Measurements from ENCODE around the gene ZNF431.
"Not testable (repeated sequence)": the region's sequence is repeated elsewhere in the genome, so short reads cannot be mapped to it uniquely, and the experiment has no call there.

ZNF431 gene

GRCh38 chr19:21148681-21149080 lies 6.8 kb downstream of the ZNF431 start:
- DNase-seq = no peak

DNA sequence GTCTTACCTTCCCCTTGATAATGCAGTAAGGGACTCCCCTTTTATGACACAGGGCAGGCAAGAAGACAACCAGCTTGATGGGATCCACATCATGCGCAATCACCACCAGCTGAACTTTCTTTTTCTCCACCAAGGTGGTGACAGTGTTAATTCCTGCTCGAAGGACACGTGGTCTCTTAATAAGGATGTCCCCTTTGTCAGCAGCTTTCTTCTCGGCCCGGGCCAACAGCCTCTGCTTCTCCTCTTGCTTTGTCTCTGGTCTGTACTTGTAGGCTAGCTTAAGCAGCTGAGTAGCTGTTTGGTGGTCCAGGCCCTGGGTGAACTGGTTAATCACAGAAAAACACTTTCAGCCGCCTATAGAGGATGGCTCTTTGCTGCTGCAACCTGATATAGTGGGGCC lies 8.0 kb downstream of the ZNF431 start:
- no peak for DNase-seq

DNA sequence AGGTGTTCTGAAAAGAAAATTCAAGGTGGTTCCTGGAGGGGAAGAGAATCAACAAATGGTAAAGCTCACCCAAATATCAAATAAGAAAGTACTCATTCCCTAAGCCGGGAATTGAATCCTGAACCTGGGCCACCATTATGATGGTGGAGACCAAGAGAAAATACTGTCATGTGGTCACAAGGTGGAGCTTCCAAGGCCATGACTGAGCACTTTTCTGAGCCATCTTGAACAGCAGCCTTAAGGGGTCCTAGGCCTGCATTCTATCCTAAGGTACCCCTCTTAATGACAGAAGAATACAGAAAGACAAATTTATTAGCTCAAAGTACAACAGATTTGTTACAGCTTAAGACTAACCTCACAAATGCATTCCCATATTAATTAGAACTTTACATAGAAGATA lies 9.6 kb downstream of the ZNF431 start:
- no peak for DNase-seq

GRCh38 chr19:21158523-21159135 lies 16.8 kb downstream of the ZNF431 start:
- DNase-seq = no peak

DNA sequence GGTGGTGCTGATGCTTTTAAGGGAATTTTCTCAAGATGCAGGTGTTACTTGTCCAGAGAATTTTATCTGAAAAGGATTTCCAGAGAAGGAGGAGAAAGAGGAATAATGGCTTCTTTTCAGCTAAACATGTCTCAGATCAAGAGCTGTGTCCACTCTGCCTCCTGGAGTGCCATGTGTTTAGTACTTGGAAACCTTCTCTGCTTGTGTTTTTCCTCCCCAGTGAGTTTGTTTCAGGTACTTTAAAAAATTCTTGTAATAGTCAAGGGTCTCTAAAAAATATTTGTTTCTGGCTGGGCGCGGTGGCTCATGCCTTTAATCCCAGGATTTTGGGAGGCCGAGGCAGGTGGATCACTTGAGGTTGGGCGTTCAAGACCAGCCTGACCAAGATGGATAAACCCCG lies 22.7 kb downstream of the ZNF431 start:
- DNase-seq = no peak

GRCh38 chr19:21166436-21166835 lies 24.6 kb downstream of the ZNF431 start:
- no peak for DNase-seq

DNA sequence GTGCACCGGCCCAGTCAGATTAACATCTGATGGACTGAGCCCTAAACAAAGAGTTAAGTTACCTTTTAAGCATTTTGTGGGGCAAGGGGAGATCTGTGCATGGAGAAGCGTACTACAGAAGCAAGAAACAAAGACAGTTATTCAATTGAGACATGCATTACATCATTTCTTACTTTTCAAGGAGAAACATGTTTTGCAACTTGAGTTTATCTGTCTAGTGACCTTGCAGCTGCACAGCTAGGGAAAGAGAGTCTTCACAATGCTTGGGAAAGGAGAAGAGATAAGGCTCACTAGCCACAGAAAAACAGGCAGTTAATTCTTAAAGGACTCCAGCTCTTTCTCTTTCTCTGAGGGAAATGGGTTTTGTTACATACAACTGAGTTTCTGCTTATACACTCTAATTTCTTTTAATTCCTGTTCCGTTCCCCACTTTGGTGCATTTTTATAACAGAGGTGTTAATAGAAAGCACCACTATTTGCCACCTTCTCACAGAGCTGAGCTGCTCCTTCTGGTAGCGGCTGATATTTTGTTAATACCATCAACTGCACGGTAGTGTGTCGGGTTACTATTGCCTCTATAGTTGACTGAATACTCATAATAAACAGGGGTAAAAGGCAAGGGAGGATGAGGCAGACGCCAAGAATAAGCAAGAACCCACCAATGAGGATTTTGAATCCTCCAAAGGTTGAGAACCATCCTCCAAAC lies 55.9 kb downstream of the ZNF431 start:
- no peak for DNase-seq

DNA sequence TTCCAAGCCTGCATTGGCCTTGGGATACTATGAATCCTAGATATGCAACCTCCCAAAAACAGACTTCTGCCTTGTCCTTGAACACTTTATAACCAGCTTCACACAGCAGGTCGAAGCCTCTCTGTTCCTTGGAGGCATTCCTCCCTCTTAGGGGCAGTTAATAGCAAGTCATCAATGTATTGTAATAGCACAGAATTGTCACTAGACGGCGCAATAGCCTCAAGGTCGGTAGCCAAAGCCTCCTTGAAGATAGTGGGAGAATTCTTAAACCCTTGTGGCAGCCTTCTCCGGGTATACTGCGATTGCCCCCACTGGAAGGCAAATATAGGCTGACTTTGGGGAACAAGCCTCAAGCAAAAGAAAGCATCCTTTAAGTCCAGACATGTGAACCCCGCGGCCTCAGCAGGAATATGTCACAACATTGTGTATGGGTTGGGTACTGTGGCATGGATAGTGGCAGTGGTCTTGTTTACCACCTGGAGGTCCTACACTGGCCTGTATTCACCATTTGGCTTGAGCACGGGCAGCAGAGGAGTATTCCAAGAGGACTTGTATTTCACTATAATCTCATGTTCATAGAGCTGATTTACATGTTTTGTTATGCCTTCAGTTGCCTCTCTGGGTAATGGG lies 61.1 kb downstream of the ZNF431 start:
- DNase-seq = peak; percentile 41

- no peak for DNase-seq
Observed at GRCh38 chr19:21210037-21210621, 68.3 kb downstream of the ZNF431 start.

- DNase-seq = no peak
Observed at GRCh38 chr19:21221693-21222092, 79.9 kb downstream of the ZNF431 start.

GRCh38 chr19:21229938-21230337 lies 88.1 kb downstream of the ZNF431 start:
- not testable (repeated sequence) for DNase-seq

GRCh38 chr19:21233691-21234090 lies 91.9 kb downstream of the ZNF431 start:
- DNase-seq = no peak

- DNase-seq = not testable (repeated sequence)
Observed at GRCh38 chr19:21236751-21237150, 94.9 kb downstream of the ZNF431 start.

DNA sequence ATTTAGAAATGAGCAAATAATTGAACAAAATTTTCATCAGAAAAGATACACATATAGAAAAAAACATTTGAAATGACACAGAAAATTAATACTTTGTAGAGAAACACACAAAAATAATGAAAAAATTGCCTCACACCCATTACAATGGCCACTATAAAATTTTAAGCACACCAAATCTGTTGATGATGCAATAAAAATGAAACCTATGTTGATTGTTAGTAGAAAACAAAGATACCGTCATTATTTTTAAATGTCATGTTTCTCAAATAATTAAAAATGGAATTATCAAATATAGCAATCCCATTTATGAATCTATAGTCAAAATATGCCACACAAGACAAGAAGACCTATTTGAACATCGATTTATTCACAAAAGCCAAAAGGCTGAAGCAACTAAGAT lies 96.8 kb downstream of the ZNF431 start:
- DNase-seq = no peak
